Measurements from ENCODE around the gene ZC3H6. TPM values are rescaled to one million over a fixed set of nuclear protein-coding genes. Genes with fewer than 3 reads are reported as not detected.

ZC3H6 gene, protein sequence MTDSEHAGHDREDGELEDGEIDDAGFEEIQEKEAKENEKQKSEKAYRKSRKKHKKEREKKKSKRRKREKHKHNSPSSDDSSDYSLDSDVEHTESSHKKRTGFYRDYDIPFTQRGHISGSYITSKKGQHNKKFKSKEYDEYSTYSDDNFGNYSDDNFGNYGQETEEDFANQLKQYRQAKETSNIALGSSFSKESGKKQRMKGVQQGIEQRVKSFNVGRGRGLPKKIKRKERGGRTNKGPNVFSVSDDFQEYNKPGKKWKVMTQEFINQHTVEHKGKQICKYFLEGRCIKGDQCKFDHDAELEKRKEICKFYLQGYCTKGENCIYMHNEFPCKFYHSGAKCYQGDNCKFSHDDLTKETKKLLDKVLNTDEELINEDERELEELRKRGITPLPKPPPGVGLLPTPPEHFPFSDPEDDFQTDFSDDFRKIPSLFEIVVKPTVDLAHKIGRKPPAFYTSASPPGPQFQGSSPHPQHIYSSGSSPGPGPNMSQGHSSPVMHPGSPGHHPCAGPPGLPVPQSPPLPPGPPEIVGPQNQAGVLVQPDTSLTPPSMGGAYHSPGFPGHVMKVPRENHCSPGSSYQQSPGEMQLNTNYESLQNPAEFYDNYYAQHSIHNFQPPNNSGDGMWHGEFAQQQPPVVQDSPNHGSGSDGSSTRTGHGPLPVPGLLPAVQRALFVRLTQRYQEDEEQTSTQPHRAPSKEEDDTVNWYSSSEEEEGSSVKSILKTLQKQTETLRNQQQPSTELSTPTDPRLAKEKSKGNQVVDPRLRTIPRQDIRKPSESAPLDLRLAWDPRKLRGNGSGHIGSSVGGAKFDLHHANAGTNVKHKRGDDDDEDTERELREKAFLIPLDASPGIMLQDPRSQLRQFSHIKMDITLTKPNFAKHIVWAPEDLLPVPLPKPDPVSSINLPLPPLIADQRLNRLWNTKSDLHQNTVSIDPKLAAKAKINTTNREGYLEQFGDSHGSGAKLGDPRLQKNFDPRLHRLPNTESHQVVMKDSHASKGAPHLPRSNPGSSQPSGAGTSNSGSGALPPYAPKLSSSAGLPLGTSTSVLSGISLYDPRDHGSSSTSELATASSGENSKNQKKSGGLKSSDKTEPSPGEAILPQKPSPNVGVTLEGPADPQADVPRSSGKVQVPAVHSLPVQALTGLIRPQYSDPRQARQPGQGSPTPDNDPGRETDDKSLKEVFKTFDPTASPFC
- total RNA-seq (2016; rRNA removed; fragmentation: Illumina TruSeq; extraction: Trizol): 0.88 and 0.93 TPM in 2 replicates
- 0.88 and 0.91 TPM in 2 replicates for total RNA-seq (2016; cell fraction: cytosol; rRNA removed; fragmentation: Illumina TruSeq; extraction: Trizol; ENCODE audit: low read depth)
- total RNA-seq (2016; cell fraction: insoluble cytoplasmic fraction; rRNA removed; fragmentation: Illumina TruSeq; extraction: Trizol): 0.97 and 1.3 TPM in 2 replicates
- total RNA-seq (2016; cell fraction: membrane; rRNA removed; fragmentation: Illumina TruSeq; extraction: Trizol): 0.65 and 1.5 TPM in 2 replicates
- total RNA-seq (2016; cell fraction: nucleus; rRNA removed; fragmentation: Illumina TruSeq; extraction: Trizol): 1.0 and 1.2 TPM in 2 replicates
- 0.71 TPM in 2 replicates for polyA plus RNA-seq (2011; rRNA removed)
- polyA plus RNA-seq (2011; cell fraction: cytosol; rRNA removed): 0.32 and 0.45 TPM in 2 replicates
- 0.64 and 0.68 TPM in 2 replicates for polyA plus RNA-seq (2011; cell fraction: nucleus; rRNA removed)
- 2.1 and 3.0 TPM in 2 replicates for polyA plus RNA-seq (2012)
- 0.15 and 0.17 TPM in 2 replicates for polyA plus RNA-seq (2016; cell fraction: cytosol; fragmentation: Illumina TruSeq; extraction: Trizol; ENCODE audit: low read depth)
- polyA plus RNA-seq (2016; cell fraction: insoluble cytoplasmic fraction; fragmentation: Illumina TruSeq; extraction: Trizol; ENCODE audit: low read depth): 0.79 and 0.92 TPM in 2 replicates
- 0.20 and 0.23 TPM in 2 replicates for polyA plus RNA-seq (2016; cell fraction: membrane; fragmentation: Illumina TruSeq; extraction: Trizol; ENCODE audit: low read depth)
- polyA plus RNA-seq (2016; cell fraction: nucleus; fragmentation: Illumina TruSeq; extraction: Trizol; ENCODE audit: insufficient read depth, low read depth): 0.59 and 1.0 TPM in 2 replicates
- polyA minus RNA-seq (2011; rRNA and poly(A)+ RNA removed; ENCODE audit: low replicate concordance): 0.77 and 1.3 TPM in 2 replicates
- 1.1 and 1.9 TPM in 2 replicates for polyA minus RNA-seq (2011; cell fraction: cytosol; rRNA and poly(A)+ RNA removed)
- 2.7 and 3.0 TPM in 2 replicates for polyA minus RNA-seq (2011; cell fraction: nucleus; rRNA and poly(A)+ RNA removed)
- percentile 49 among the genes with signal in this experiment for Bru-seq, nascent RNA
- BruChase-seq, experiment 1, labeled RNA remaining after a 6-hour chase: percentile 45 among the genes with signal in this experiment
- percentile 48 among the genes with signal in this experiment for BruChase-seq, experiment 2, labeled RNA remaining after a 2-hour chase
- long read RNA-seq, experiment 1, partial matches to known transcripts: 1 of 2 reads
- long read RNA-seq, experiment 1, other reads (novel, unspliced or antisense): 1 of 2 reads
- long read RNA-seq, experiment 2, partial matches to known transcripts: 0 of 1 reads
- long read RNA-seq, experiment 2, other reads (novel, unspliced or antisense): 1 of 1 reads

GRCh38 chr2:112275311-112275886 is at the start of gene ZC3H6:
ZC3H6 (plus strand) TSS chr2:112275597; CDS start chr2:112275995, 398 bp downstream.
- in situ Hi-C loops (cut with HindIII; ENCODE audit: extremely low pct_ligation_motif_present, low pct_unique_long_range_greater_than_20kb): no loop called here
- peak; percentile 95 for DNase-seq (ENCODE audit: low spot score)
- Histone ChIP-seq H3K36me3 (replicated peaks in 1 of 2; ENCODE audit: control insufficient read depth in 1 of 2, insufficient read depth in 2 of 2, low read length in 2 of 2) (no peaks in the 10 kb centered on the region), H3K4me1 (ENCODE audit: insufficient read depth, low read length) (peaks cover 14% of the 10 kb centered on the region; the same call in 1 of the 2 replicates), H3K4me2 (ENCODE audit: low read depth, low read length) (peak within 1 kb of the TSS; percentile 89), H3K79me2 (ENCODE audit: insufficient read depth, low read length) (no peaks in the 10 kb centered on the region), H3K27ac (ENCODE audit: extremely low read length, insufficient read depth, low read length) (peak within 1 kb of the TSS; percentile 99), H3K9ac (ENCODE audit: insufficient read depth, low read depth, low read length) (peak within 1 kb of the TSS; percentile 100), H4K20me1 (ENCODE audit: insufficient read depth, low read length) (no peaks in the 10 kb centered on the region), H2AFZ (ENCODE audit: low read length) (no peak within 1 kb of the TSS), H3K27me3 (ENCODE audit: control insufficient read depth in 1 of 2, insufficient read depth in 2 of 2, low read length in 2 of 2) (no peaks in the 10 kb centered on the region; a peak in 1 of 5 replicates), H3K4me3 (replicated peaks in 1 of 3; ENCODE audit: insufficient read depth in 1 of 3, low read depth in 2 of 3, low read length in 3 of 3) (peak within 1 kb of the TSS; percentile 92 to 99 (median 97)), H3K9me3 (ENCODE audit: low read length) (no peaks in the 10 kb centered on the region)
- intact Hi-C loops (cut with micrococcal nuclease; ENCODE audit: unreplicated experiment): no loop called here
- ATAC-seq: peak; percentile 97
- ChIA-PET POLR2A (interaction anchor here (0.8 to 1.0 kb wide), 2 partner anchors 16 to 21 kb away, joined by 3 read pairs; partner anchors contain the start of gene ZC3H8), CTCF (ENCODE audit: low intra/inter-chr PET ratio, low total read pairs) (no interaction called here)
- no peak for FAIRE-seq
- WGBS (ENCODE audit: low lambda C conversion rate): 0% methylated on average over 8 of the region's 60 CpGs
- no TSS peak for BruUV-seq (replicated peaks)
- peak; percentile 63 for TF ChIP-seq CTCF (CRISPR knock-in tag; IDR thresholded peaks at IDR 0.05)
- no peak for TF ChIP-seq KDM6A (CRISPR knock-in tag; IDR thresholded peaks at IDR 0.05; ENCODE audit: low read depth)
- peak; percentile 60; the same call in 1 of the 2 replicates for TF ChIP-seq ZKSCAN5 (CRISPR knock-in tag; IDR thresholded peaks at IDR 0.05)
- peak; percentile 88; the same call in 1 of the 2 replicates for TF ChIP-seq ZNF329 (CRISPR knock-in tag; IDR thresholded peaks at IDR 0.05; ENCODE audit: low read depth)
- TF ChIP-seq XRCC5 (optimal IDR thresholded peaks at IDR 0.05; ENCODE audit: low read length): peak; percentile 99
- TF ChIP-seq CREB3 (CRISPR knock-in tag; IDR thresholded peaks at IDR 0.05): peak; percentile 59; the same call in 1 of the 2 replicates
- TF ChIP-seq, protein P1, sequence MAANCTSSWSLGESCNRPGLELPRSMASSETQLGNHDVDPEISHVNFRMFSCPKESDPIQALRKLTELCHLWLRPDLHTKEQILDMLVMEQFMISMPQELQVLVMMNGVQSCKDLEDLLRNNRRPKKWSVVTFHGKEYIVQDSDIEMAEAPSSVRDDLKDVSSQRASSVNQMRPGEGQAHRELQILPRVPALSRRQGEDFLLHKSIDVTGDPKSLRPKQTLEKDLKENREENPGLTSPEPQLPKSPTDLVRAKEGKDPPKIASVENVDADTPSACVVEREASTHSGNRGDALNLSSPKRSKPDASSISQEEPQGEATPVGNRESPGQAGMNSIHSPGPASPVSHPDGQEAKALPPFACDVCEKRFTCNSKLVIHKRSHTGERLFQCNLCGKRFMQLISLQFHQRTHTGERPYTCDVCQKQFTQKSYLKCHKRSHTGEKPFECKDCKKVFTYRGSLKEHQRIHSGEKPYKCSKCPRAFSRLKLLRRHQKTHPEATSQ (CRISPR knock-in tag; IDR thresholded peaks at IDR 0.05; ENCODE audit: borderline replicate concordance): peak; percentile 98
- TF ChIP-seq, protein P2, sequence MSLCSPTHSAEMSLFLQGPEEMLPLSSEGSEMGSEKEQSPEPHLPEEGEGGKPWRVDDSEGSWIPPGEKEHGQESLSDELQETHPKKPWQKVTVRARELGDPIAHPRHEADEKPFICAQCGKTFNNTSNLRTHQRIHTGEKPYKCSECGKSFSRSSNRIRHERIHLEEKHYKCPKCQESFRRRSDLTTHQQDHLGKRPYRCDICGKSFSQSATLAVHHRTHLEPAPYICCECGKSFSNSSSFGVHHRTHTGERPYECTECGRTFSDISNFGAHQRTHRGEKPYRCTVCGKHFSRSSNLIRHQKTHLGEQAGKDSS (CRISPR knock-in tag; IDR thresholded peaks at IDR 0.05; ENCODE audit: borderline replicate concordance, low read depth): peak; percentile 98; the same call in 1 of the 2 replicates
